ENCODE results near the gene TCEA2.

The TCEA2 gene

DNA sequence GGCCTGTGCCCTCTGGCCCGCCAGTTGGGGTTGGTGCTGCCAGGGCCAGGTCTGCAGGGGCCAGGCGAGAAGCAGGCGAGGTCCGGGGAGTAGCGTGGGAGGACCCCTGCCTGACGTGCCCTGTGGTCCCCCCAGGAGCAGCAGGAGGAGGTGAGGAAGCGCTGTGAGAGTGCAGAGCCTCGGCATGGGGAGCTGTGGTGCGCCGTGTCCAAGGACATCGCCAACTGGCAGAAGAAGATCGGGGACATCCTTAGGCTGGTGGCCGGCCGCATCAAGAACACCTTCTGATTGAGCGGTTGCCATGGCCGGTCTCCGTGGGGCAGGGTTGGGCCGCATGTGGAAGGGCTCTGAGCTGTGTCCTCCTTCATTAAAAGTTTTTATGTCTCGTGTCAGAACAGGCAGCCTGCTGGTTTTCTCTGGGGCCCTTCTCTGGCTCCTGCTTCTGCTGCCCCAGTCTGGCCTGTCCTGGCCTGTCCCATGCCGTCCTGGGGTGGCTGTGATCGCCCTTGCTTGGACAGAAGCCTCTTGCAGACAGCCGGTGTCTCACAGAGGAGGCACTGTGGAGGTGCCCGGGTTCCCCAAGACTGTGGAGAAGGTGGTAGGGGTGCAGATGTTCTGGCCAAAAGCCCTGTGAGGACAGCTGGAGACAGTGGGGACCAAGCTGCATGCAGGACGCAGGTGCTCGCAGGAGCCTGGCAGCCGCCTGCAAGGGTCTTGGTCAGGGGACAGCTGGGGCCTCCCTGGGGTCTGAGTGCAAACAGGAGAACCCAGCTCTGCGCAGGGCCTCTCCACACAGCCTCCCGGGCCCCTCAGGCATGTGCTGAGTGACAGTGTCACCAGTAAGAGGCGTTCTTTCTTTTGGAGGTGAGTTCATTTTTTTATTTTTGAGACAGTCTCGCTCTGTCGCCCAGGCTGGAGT is 30.0 kb upstream of the TCEA2 start:
- TF ChIP-seq EZH2 (optimal IDR thresholded peaks at IDR 0.05; ENCODE audit: low read depth, low read length) = no peak
- no peak for TF ChIP-seq CTCF (IDR thresholded peaks at IDR 0.05; ENCODE audit: low read length)
- TF ChIP-seq EZH2phosphoT487 (IDR thresholded peaks at IDR 0.05; ENCODE audit: low read length) = no peak
- Histone ChIP-seq H2AFZ (ENCODE audit: low read length) (no peak overlapping the region), H4K20me1 (ENCODE audit: insufficient read depth, low read length) (no peaks in the 10 kb centered on the region), H3K9me2 (replicated peaks; ENCODE audit: insufficient read depth, low read length) (no peaks in the 10 kb centered on the region), H3K36me3 (replicated peaks; ENCODE audit: insufficient read depth, low read length) (no peaks in the 10 kb centered on the region), H3K27ac (ENCODE audit: low read length) (no peak overlapping the region), H3K4me1 (ENCODE audit: low read length) (no peaks in the 10 kb centered on the region), H3K9ac (ENCODE audit: low read length) (no peak overlapping the region), H3K4me2 (ENCODE audit: low read depth, low read length) (no peak overlapping the region), H3K27me3 (replicated peaks; ENCODE audit: insufficient read depth, low read length) (peaks cover 3% of the 10 kb centered on the region; the same call in 1 of the 2 replicates), H3K4me3 (ENCODE audit: low read length) (no peak overlapping the region), H3F3A (ENCODE audit: insufficient read depth, low read length) (no peaks in the 10 kb centered on the region), H3K9me3 (replicated peaks; ENCODE audit: insufficient read depth, low read length) (no peaks in the 10 kb centered on the region), H3K79me2 (ENCODE audit: low read length) (no peaks in the 10 kb centered on the region)
- DNase-seq = no peak

- Histone ChIP-seq H3K4me1 (ENCODE audit: low read length) (no peaks in the 10 kb centered on the region), H3K36me3 (replicated peaks; ENCODE audit: insufficient read depth, low read length) (no peaks in the 10 kb centered on the region), H3F3A (ENCODE audit: insufficient read depth, low read length) (no peaks in the 10 kb centered on the region), H3K4me3 (ENCODE audit: low read length) (no peak overlapping the region), H3K79me2 (ENCODE audit: low read length) (no peaks in the 10 kb centered on the region), H3K9me2 (replicated peaks; ENCODE audit: insufficient read depth, low read length) (no peaks in the 10 kb centered on the region), H2AFZ (ENCODE audit: low read length) (no peak overlapping the region), H3K4me2 (ENCODE audit: low read depth, low read length) (no peak overlapping the region), H3K27ac (ENCODE audit: low read length) (no peak overlapping the region), H4K20me1 (ENCODE audit: insufficient read depth, low read length) (no peaks in the 10 kb centered on the region), H3K27me3 (replicated peaks; ENCODE audit: insufficient read depth, low read length) (peaks cover 3% of the 10 kb centered on the region; the same call in 1 of the 2 replicates), H3K9ac (ENCODE audit: low read length) (no peak overlapping the region), H3K9me3 (replicated peaks; ENCODE audit: insufficient read depth, low read length) (no peaks in the 10 kb centered on the region)
- no peak for DNase-seq
- TF ChIP-seq CTCF (IDR thresholded peaks at IDR 0.05; ENCODE audit: low read length) (no peak), EZH2 (optimal IDR thresholded peaks at IDR 0.05; ENCODE audit: low read depth, low read length) (no peak), EZH2phosphoT487 (IDR thresholded peaks at IDR 0.05; ENCODE audit: low read length) (no peak)
These were observed 29.0 kb upstream of the TCEA2 start for GRCh38 chr20:64033981-64034493.

- Histone ChIP-seq H3F3A (ENCODE audit: insufficient read depth, low read length) (no peaks in the 10 kb centered on the region), H3K9me3 (replicated peaks; ENCODE audit: insufficient read depth, low read length) (no peaks in the 10 kb centered on the region), H3K27me3 (replicated peaks; ENCODE audit: insufficient read depth, low read length) (peaks cover 14% of the 10 kb centered on the region), H3K9me2 (replicated peaks; ENCODE audit: insufficient read depth, low read length) (no peaks in the 10 kb centered on the region), H3K36me3 (replicated peaks; ENCODE audit: insufficient read depth, low read length) (no peaks in the 10 kb centered on the region), H3K9ac (ENCODE audit: low read length) (no peak overlapping the region), H3K27ac (ENCODE audit: low read length) (no peak overlapping the region), H4K20me1 (ENCODE audit: insufficient read depth, low read length) (no peaks in the 10 kb centered on the region), H2AFZ (ENCODE audit: low read length) (no peak overlapping the region), H3K4me3 (ENCODE audit: low read length) (no peak overlapping the region), H3K4me1 (ENCODE audit: low read length) (no peaks in the 10 kb centered on the region), H3K4me2 (ENCODE audit: low read depth, low read length) (no peak overlapping the region), H3K79me2 (ENCODE audit: low read length) (no peaks in the 10 kb centered on the region)
- no peak for DNase-seq
- TF ChIP-seq CTCF (IDR thresholded peaks at IDR 0.05; ENCODE audit: low read length) (no peak), EZH2 (optimal IDR thresholded peaks at IDR 0.05; ENCODE audit: low read depth, low read length) (no peak), EZH2phosphoT487 (IDR thresholded peaks at IDR 0.05; ENCODE audit: low read length) (no peak)
These were observed 27.7 kb upstream of the TCEA2 start for GRCh38 chr20:64035066-64035932.

Measured in MM.1S (cell line).